Middle frontal gyrus (tissue), 1 donor: Measurements from ENCODE around the gene ASXL3.

Source experiments
- DNase-seq: peaks from one replicate; pipeline ENCODE4 v3.0.0-alpha.2; 2015; ENCODE audit warnings: low spot score; ENCODE audit errors: extremely low spot score

Gene ASXL3

GRCh38 chr18:33577685-33578517 is at the start of gene ASXL3:
TSS of gene ASXL3 (plus strand) at chr18:33578219. CDS start at chr18:33578632, 413 bp downstream.
- no peak for DNase-seq

GRCh38 chr18:33532978-33533377 is 45.0 kb upstream of the ASXL3 start:
- DNase-seq: no peak

- DNase-seq: no peak
Measured at GRCh38 chr18:33536904-33537303, 41.1 kb upstream of the ASXL3 start.

DNA sequence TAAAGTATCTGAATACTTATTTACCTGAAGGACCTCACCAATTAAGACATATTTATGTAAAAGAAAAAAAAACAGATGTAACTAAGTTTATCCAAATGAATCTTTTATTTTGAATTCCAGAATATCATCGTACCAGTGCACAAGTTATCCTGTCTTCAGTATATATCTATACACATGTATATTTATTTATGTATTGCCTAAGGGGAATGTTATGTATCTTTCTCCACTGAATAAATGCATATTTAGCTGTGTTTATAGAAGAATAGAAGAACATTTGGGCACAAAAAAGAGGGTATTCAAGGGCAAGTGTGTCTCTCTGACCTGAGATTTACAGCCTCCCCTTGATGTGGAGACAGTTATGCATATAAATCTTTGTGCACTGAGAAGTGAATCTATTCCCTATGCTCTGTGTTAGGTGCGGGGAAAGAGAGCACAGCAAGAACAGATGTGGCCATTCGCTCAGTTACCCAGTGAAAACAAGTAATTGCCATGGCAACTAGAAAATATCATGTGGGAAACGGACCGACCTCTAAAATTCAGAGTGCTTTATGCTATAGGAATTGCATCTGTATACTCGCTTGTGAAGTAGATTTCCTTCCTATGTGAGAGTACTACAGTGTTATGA is 39.5 kb upstream of the ASXL3 start:
- no peak for DNase-seq

GRCh38 chr18:33540392-33540791 is 37.6 kb upstream of the ASXL3 start:
- no peak for DNase-seq

DNA sequence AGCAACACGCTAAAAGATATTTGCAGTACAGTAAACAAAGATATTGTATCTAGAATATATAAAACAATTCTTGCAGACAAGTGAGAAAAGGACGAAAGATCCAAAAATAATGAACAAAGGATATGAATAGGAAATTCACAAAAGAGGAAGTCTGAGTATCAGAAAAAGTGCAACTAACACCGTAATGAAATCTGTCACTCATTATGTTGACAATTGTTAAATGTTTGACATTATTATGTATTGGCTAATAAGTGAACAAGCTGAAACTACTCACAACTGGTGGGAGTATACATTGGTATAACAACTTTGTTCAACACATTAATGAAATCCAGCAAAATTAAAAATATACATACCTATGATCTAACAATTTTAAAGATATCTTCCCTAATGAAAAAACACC is 36.7 kb upstream of the ASXL3 start:
- no peak for DNase-seq

DNA sequence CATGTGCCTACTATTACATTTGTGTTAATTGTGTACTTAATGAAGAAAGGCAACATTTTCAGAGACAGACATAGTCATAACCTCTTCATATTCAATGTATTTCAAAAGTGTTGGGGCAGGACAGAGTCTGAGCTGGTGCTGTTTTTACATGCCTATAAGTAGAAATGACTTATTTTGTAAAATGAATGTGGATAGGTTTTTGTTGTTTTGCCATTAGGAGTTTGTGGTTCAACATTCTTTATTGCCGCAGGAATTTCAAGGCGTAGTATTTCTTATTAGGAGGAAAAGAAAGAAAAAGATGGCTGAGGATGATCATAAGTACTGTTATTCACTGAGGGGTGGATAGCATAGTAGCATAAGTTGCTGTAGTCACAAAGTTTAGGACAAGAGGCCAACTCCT is 21.2 kb upstream of the ASXL3 start:
- no peak for DNase-seq

DNA sequence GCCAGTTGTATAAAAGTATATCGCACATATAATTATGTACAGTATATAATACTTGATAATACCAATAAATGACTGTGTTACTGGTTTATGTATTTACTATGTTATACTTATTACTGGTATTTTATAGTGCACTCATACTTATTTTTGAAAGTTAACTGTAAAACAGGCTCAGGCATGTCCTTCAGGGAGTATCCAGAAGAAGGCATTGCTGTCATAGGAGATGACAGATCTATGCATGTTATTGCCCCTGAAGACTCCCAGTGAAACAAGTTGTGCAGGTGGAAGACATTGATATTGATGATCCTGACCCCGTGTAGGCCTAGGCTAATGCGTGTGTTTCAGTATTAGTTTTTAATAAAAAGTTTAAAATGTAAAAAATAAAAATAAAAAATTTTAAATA is 20.3 kb upstream of the ASXL3 start:
- DNase-seq: no peak

DNA sequence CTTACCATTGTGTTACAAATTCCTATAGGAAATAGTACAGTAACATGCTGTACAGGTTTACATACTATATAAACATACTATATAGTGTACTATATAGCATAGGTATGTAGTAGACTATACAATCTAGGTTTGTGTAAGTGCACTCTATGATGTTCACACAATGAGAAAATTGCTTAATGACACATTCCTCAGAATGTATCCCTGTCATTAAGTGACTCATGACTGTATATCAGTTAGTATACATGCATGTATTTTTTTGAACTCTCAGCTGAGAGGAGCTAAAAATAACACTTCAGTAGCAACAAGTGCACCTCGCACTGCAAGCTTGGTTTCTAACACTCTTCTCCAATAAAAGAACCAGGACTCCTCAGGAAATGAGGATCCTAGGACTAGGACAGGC is 19.5 kb upstream of the ASXL3 start:
- DNase-seq: no peak

- DNase-seq: no peak
Measured at GRCh38 chr18:33560686-33561370, 17.2 kb upstream of the ASXL3 start.

- DNase-seq: no peak
Measured at GRCh38 chr18:33562741-33563140, 15.3 kb upstream of the ASXL3 start.

DNA sequence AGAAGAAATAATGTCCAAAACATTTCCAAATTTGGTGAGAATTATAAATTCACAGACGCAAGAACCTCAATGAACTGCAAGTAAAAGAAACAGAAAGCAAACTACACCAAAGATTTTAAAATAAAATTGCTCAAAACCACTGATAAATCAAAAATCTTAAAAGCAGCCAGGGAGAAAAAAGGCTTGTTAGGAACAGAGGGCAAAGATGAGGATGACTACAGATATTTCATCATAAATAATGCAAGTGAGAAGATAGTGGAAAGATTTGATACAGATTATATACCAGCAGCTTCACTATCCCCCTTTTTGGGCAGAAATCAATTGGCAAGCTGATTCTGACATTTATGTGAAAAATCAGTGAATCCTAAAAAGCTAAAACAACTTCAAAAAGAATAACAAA is 10.3 kb upstream of the ASXL3 start:
- DNase-seq: no peak

GRCh38 chr18:33571998-33572787 is 5.8 kb upstream of the ASXL3 start:
- DNase-seq: no peak

- DNase-seq: no peak
Measured at GRCh38 chr18:33573193-33573592, 4.8 kb upstream of the ASXL3 start.

- DNase-seq: no peak
Measured at GRCh38 chr18:33575451-33575850, 2.6 kb upstream of the ASXL3 start.

DNA sequence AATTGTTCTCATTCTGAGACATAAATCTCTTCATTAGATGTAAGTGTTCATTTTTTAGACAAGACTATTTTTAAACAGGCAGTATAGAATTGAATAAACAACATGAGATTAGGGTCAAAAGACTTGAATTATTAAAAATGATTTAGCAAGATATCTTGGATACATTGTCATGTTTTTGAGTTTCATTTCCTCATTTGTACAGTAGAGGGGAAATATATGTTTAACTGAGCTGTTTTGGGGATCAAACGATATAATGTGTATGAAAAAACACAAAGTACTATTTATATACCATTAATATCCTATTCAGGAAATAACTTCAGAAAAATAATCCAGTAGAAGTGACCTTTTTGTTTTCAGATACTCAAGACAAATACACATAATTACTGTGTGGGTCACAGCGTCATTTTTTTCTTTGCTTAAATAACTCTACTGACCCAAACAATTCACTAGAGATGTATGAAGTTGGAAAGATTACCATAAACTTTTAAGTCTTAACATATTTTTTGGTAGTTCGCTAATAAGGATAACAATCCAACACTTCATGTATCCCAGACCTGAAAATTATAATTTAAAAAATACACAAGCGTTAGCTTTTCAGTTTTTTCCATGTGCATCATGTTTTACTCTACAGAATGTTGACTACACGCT is 896 bp upstream of the ASXL3 start:
- no peak for DNase-seq

- no peak for DNase-seq
Measured at GRCh38 chr18:33578518-33579348, 714 bp downstream of the ASXL3 start.

DNA sequence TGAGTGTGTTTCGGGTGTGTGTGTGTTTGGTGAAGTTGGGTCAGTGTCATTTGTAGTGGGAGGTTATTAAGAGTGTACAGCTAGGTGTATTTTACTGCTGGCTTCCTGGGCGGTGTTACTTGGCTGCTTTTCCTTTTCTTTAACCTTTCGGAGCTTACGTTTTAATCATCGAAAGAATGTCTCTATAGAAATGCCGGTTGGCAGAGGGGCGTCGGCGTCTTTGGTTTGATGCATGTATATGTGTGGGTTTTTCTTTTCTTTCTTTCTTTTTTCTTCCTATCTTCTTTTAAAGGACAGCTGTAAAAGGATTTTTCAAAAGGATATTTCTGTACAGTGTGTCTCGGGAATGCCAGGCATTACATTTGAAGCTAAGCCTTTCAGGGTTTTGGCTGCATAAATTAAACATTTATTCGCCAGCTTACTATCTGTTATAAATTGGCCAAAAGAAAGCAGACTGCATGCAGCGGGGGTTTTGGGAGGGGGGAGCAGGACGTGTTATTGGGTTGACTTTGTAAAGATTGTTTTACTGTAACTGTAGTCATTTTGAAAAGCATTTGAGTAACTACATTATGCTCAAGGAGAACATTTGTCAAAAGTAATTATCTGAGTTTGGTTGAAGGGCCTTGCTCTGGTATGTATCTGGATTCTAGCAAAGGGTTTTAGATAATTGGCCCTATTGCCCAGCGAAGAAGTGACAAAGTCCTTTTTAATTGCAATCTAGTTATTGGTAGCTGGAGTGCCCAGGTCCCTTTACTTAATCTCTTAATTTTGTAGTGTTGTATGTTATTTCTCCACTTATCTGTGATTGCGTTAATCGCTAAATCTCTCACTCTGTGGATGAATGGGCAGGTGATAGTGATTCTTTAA is 1.6 kb downstream of the ASXL3 start:
- DNase-seq: no peak

- DNase-seq: no peak
Measured at GRCh38 chr18:33580546-33580945, 2.5 kb downstream of the ASXL3 start.
